MM.1S (cell line): ENCODE data around the gene RNF220.

Source experiments
- CTCF ChIP-seq: fragments of 300-600 bp; sonication (generic); IDR thresholded peaks from 2 replicates; pipeline ENCODE4 v1.5.1; 2016; ENCODE audit warnings: antibody characterized with exemption, low read length, mixed read lengths
- EZH2 ChIP-seq: fragments of 300-600 bp; sonication (generic); optimal IDR thresholded peaks from 2 replicates; pipeline ENCODE3; 2017; ENCODE audit warnings: low read depth, mild to moderate bottlenecking, antibody characterized with exemption, low read length, mixed read lengths
- EZH2phosphoT487 ChIP-seq: fragments of 300-600 bp; sonication (generic); IDR thresholded peaks from 2 replicates; pipeline ENCODE4 v1.6.1; 2018; ENCODE audit warnings: antibody characterized with exemption, low read length

GRCh38 chr1:44557778-44558177 lies 152.7 kb downstream of the RNF220 start:
- TF ChIP-seq CTCF (no peak), EZH2 (no peak), EZH2phosphoT487 (no peak)
